Mesothelial cell of epicardium (in vitro differentiated cells): ENCODE measurements around the gene CRYBA1. TPM values are rescaled to one million over a fixed set of nuclear protein-coding genes. Genes with fewer than 3 reads are reported as not detected.
"Not testable (repeated sequence)": the region's sequence is repeated elsewhere in the genome, so short reads cannot be mapped to it uniquely, and the experiment has no call there.

Experiments
- DNase-seq, 2 experiments: peaks; one replicate each; pipeline ENCODE4 v3.0.0; 2021; ENCODE audit warnings: low spot score in 2 of 2; ENCODE audit not compliant: unreplicated experiment in 2 of 2
- H3K27ac Mint-ChIP-seq: 2 replicates; pipeline ENCODE4 v1.8.0; 2021; ENCODE audit warnings: mixed read lengths
- H3K27me3 Mint-ChIP-seq: 2 replicates; pipeline ENCODE4 v1.8.0; 2021; ENCODE audit warnings: low read depth, mixed read lengths
- H3K36me3 Mint-ChIP-seq: 2 replicates; pipeline ENCODE4 v1.8.0; 2021; ENCODE audit warnings: mixed read lengths
- H3K4me1 Mint-ChIP-seq: 2 replicates; pipeline ENCODE4 v1.8.0; 2021; ENCODE audit warnings: mixed read lengths
- H3K4me3 Mint-ChIP-seq: 2 replicates; pipeline ENCODE4 v1.8.0; 2021; ENCODE audit warnings: mild to moderate bottlenecking, moderate library complexity, mixed read lengths
- H3K9me3 Mint-ChIP-seq: 2 replicates; pipeline ENCODE4 v1.8.0; 2021; ENCODE audit warnings: mixed read lengths
- total RNA-seq: library from RNA; stranded (reverse); gene quantifications from 3 replicates; pipeline ENCODE4 v1.2.1, GENCODE V29; 2021
- TF ChIP-seq, protein P1 (sequence below): fragments of 200-600 bp; sonication (generic); IDR thresholded peaks from one replicate; pipeline ENCODE4 v1.5.0; 2021; ENCODE audit warnings: antibody characterized with exemption; ENCODE audit not compliant: unreplicated experiment

The CRYBA1 gene
- total RNA-seq, 1 donor from 2014 or later, result not detected

DNA sequence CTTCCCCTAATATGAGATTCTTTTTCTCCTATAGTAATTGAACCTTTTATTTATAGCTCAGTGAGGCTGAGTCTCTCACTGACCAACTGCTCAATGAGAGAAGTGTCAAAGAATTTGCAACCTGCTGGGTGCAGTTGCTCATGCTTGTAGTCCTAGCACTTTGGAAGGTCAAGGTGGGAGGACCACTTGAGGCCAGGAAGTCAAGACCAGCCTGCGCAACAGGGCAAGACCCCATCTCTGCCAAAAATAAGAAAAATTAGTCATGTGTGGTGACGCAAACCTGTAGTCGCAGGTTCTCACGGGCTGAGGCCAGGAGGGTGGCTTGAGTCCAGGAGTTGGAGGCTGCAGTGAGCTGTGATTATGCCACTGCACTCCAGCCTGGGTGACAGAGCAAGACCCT lies 30.9 kb upstream of the CRYBA1 start:
- Mint-ChIP-seq H3K36me3 (no peaks in the 10 kb centered on the region), H3K27me3 (no peaks in the 10 kb centered on the region), H3K27ac (no peak overlapping the region), H3K4me1 (peaks cover 3% of the 10 kb centered on the region), H3K4me3 (no peak overlapping the region), H3K9me3 (no peaks in the 10 kb centered on the region)
- TF ChIP-seq, protein P1, sequence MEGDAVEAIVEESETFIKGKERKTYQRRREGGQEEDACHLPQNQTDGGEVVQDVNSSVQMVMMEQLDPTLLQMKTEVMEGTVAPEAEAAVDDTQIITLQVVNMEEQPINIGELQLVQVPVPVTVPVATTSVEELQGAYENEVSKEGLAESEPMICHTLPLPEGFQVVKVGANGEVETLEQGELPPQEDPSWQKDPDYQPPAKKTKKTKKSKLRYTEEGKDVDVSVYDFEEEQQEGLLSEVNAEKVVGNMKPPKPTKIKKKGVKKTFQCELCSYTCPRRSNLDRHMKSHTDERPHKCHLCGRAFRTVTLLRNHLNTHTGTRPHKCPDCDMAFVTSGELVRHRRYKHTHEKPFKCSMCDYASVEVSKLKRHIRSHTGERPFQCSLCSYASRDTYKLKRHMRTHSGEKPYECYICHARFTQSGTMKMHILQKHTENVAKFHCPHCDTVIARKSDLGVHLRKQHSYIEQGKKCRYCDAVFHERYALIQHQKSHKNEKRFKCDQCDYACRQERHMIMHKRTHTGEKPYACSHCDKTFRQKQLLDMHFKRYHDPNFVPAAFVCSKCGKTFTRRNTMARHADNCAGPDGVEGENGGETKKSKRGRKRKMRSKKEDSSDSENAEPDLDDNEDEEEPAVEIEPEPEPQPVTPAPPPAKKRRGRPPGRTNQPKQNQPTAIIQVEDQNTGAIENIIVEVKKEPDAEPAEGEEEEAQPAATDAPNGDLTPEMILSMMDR, result no peak
- DNase-seq, result no peak

DNA sequence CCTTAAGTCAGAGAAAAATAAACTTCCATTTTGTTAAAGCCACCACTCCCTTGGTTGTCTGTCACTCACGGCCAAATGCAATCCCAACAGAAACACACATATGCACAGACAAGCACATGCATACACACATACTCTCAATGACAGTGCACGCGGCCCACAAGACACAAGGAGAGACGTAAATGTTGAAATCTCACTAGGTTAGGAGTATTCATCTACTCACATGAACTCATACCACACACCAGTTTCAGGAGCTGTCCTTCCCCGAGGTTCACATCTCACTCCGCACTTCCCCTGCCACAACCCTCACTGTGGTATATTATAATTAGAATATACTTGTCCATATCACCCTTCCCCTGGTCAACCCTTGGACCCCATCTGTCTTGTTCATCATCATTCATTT lies 30.5 kb upstream of the CRYBA1 start:
- no peaks in the 10 kb centered on the region for H3K36me3 Mint-ChIP-seq
- no peaks in the 10 kb centered on the region for H3K9me3 Mint-ChIP-seq
- no peak overlapping the region for H3K27ac Mint-ChIP-seq
- no peaks in the 10 kb centered on the region for H3K27me3 Mint-ChIP-seq
- H3K4me1 Mint-ChIP-seq, result peaks cover 3% of the 10 kb centered on the region
- no peak for DNase-seq
- TF ChIP-seq, protein P1, result no peak
- no peak overlapping the region for H3K4me3 Mint-ChIP-seq

DNA sequence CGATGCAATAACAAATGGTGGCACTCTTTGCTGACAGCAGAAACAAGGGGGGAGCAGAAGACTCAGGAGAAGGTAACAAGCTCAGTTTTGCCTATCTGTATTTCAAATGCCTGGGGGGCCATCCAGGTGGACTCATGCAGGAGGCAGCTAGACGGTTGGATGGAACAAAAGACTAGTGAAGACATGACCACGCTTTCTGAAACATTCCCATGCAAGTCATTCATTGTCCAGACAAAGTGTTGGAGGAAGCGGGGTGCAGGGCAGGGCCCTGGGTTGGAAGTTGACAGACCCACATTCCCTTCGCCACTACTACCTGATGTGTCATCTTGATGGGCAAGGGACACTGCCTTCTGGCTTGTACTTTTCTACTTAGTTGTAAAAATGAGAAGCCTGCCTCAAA lies 29.8 kb upstream of the CRYBA1 start:
- TF ChIP-seq, protein P1, result no peak
- no peaks in the 10 kb centered on the region for H3K9me3 Mint-ChIP-seq
- no peak overlapping the region for H3K4me3 Mint-ChIP-seq
- H3K27ac Mint-ChIP-seq, result no peak overlapping the region
- DNase-seq, result no peak
- H3K27me3 Mint-ChIP-seq, result no peaks in the 10 kb centered on the region
- no peaks in the 10 kb centered on the region for H3K36me3 Mint-ChIP-seq
- H3K4me1 Mint-ChIP-seq, result peaks cover 3% of the 10 kb centered on the region

DNA sequence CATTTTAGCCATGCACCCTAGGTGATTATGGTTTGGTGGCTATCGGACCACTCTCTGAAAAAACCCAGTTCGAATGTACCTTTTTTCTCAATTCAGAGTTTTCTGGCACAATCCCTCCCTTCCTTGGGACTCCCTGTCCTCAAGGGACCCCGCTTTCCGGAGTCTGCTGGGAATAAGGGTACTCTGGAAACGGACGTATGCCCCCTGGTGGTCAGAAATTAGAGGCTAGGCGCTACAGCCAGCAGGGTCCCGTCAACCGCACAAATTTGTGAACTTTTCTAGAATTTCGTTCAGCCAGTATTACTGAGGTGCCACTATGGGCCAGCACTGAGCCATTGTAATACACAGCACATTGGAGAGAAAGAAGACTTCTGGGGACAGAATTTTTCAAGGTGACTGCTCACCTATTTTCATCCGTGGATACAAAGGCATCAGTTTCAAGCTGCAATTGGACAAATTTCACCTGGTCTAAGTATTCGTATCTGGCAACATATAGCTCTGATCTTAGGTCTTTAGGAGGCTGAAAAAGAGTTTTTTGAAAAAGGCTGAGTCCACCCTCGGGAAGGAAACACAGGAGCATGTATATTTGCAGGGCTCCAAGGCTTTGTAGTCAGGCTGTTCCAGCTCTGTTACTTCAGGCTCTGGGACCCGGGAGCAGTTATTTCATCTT lies 27.1 kb upstream of the CRYBA1 start:
- no peaks in the 10 kb centered on the region for H3K36me3 Mint-ChIP-seq

DNA sequence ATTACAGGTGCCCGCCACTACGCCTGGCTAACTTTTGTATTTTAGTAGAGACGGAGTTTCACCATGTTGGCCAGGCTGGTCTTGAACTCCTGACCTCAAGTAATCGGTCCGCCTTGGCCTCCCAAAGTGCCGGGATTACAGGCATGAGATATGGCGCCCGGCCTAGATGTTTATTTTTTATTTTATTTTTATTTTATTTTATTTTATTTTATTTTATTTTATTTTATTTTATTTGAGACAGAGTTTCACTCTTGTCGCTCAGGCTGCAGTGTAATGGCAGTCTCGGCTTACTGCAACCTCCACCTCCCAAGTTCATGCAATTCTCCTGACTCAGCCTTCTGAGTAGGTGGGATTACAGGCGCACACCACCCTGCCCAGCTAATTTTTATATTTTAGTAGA lies 25.3 kb upstream of the CRYBA1 start:
- DNase-seq, H3K27ac Mint-ChIP-seq, H3K36me3 Mint-ChIP-seq, H3K4me1 Mint-ChIP-seq, H3K9me3 Mint-ChIP-seq, H3K27me3 Mint-ChIP-seq, H3K4me3 Mint-ChIP-seq: not testable (repeated sequence)

More for the DNA sequence above, 27.1 kb upstream of the CRYBA1 start:
- TF ChIP-seq, protein P1, result peak; percentile 95
- Mint-ChIP-seq H3K4me1 (peaks cover 3% of the 10 kb centered on the region), H3K9me3 (no peaks in the 10 kb centered on the region), H3K27me3 (no peaks in the 10 kb centered on the region), H3K4me3 (no peak overlapping the region), H3K27ac (no peak overlapping the region)
- peak; percentile 65 to 86 for DNase-seq

DNA sequence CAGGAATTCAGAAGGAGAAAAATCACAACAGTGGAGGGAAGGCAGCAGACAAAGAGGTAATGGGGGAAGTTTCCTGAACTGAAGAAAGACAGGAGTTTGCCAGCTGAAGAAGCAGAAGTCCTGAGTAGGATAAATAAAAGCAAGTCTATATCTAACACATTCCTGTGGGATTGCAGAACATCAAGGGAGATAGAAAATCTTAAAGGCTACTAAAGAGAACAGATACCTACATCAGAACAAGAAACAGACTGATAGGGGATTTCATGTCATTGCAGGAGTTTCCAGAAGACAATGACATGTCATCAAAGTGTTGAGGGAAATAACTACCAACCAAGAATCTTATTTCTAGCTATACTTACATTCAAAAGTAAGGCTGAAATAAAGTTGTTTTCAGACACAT lies 21.3 kb upstream of the CRYBA1 start:
- no peak for DNase-seq
- Mint-ChIP-seq H3K27me3 (peaks cover 2% of the 10 kb centered on the region), H3K9me3 (peaks cover 3% of the 10 kb centered on the region), H3K4me3 (no peak overlapping the region), H3K4me1 (peaks cover 4% of the 10 kb centered on the region), H3K27ac (no peak overlapping the region), H3K36me3 (no peaks in the 10 kb centered on the region)
- TF ChIP-seq, protein P1, result no peak
